CD4-positive, alpha-beta memory T cell (primary cell): ENCODE results near the gene EFNA3. TPM values are rescaled to one million over a fixed set of nuclear protein-coding genes. Genes with fewer than 3 reads are reported as not detected.

ENCODE experiments used
- CTCF ChIA-PET: fragments of 350-600 bp; sonication (Branson Sonifier 250); formaldehyde crosslinking; loops from one replicate; lab custom pipeline; 2021; ENCODE audit warnings: inconsistent platforms; ENCODE audit not compliant: partially characterized antibody; lab: Charles Lee
- POLR2A ChIA-PET: fragments of 350-600 bp; sonication (Branson Sonifier 250); formaldehyde crosslinking; loops from one replicate; lab custom pipeline; 2021; ENCODE audit not compliant: partially characterized antibody; lab: Charles Lee
- DNase-seq, 5 donors: peaks; one replicate each; pipeline versions ENCODE4 v3.0.0 to v3.0.0-alpha.2; 2020 to 2022; ENCODE audit warnings: mixed read lengths in 1 of 5
- H3K27ac ChIP-seq: one replicate; pipeline ENCODE4 v1.7.0; 2013; ENCODE audit warnings: low read depth, low read length
- H3K27me3 ChIP-seq: 2 replicates; pipeline ENCODE4 v1.7.0; 2013; ENCODE audit warnings: mild to moderate bottlenecking, low read length, moderate library complexity; ENCODE audit not compliant: insufficient read depth
- H3K36me3 ChIP-seq: 2 replicates; pipeline ENCODE4 v1.7.0; 2013; ENCODE audit warnings: mild to moderate bottlenecking, low read length, moderate library complexity; ENCODE audit not compliant: insufficient read depth
- H3K4me1 ChIP-seq: 2 replicates; pipeline ENCODE4 v1.7.0; 2013; ENCODE audit warnings: mild to moderate bottlenecking, low read length, moderate library complexity; ENCODE audit not compliant: insufficient read depth
- H3K4me3 ChIP-seq, 2 donors: one replicate each; pipeline ENCODE4 v1.7.0; 2013; ENCODE audit warnings: low read length in 2 of 2, mild to moderate bottlenecking in 1 of 2
- H3K9me3 ChIP-seq, 2 donors: one replicate each; pipeline ENCODE4 v1.7.0; 2013; ENCODE audit warnings: low read length in 2 of 2, control low read depth in 1 of 2; ENCODE audit not compliant: control insufficient read depth in 1 of 2
- H3K27ac Mint-ChIP-seq, 7 donors: one replicate each; pipeline ENCODE4 v1.8.0; 2020 to 2021; ENCODE audit warnings: mixed read lengths in 7 of 7, mild to moderate bottlenecking in 6 of 7, inconsistent platforms in 3 of 7, moderate library complexity in 3 of 7
- H3K27me3 Mint-ChIP-seq, 2 donors: one replicate each; pipeline ENCODE4 v1.8.0; 2020 to 2021; ENCODE audit warnings: mixed read lengths in 2 of 2
- H3K36me3 Mint-ChIP-seq, 2 donors: one replicate each; pipeline ENCODE4 v1.8.0; 2020 to 2021; ENCODE audit warnings: mixed read lengths in 2 of 2, inconsistent platforms in 1 of 2, mild to moderate bottlenecking in 1 of 2
- H3K4me1 Mint-ChIP-seq, 4 donors: one replicate each; pipeline ENCODE4 v1.8.0; 2020 to 2021; ENCODE audit warnings: mixed read lengths in 4 of 4, mild to moderate bottlenecking in 1 of 4
- H3K4me3 Mint-ChIP-seq, 8 donors: one replicate each; pipeline ENCODE4 v1.8.0; 2020 to 2021; ENCODE audit warnings: mixed read lengths in 8 of 8, mild to moderate bottlenecking in 7 of 8, moderate library complexity in 6 of 8, inconsistent platforms in 3 of 8
- H3K9me3 Mint-ChIP-seq, 8 donors: one replicate each; pipeline ENCODE4 v1.8.0; 2020 to 2021; ENCODE audit warnings: mixed read lengths in 8 of 8, mild to moderate bottlenecking in 5 of 8, inconsistent platforms in 3 of 8, moderate library complexity in 1 of 8
- intact Hi-C: fragments of 100-400 bp; cut with micrococcal nuclease; formaldehyde crosslinking; loops from one replicate; pipeline ENCODE4 v1.15.1; 2023
- polyA plus RNA-seq, 2 donors: library from polyadenylated mRNA; unstranded; fragments of 300-500 nt; fragmentation: Illumina TruSeq; gene quantifications; one replicate each; pipeline ENCODE4 v1.2.3, GENCODE V29; 2021
- total RNA-seq, 2 experiments: library from RNA; stranded (reverse); gene quantifications; one replicate each; pipeline ENCODE4 v1.2.3, GENCODE V29; 2021

EFNA3 gene
- total and polyA plus RNA-seq, 4 experiments from 2014 or later = 0.34 to 4.3 (median 1.7) TPM

DNA sequence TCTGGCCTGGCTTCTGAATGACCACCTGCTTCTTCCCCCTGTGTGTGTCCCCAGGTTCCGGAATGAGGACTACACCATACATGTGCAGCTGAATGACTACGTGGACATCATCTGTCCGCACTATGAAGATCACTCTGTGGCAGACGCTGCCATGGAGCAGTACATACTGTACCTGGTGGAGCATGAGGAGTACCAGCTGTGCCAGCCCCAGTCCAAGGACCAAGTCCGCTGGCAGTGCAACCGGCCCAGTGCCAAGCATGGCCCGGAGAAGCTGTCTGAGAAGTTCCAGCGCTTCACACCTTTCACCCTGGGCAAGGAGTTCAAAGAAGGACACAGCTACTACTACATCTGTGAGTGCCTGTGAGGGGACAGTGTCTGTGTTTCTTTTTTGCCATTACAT lies 52.6 kb downstream of the EFNA3 start:
- no peaks in the 10 kb centered on the region for H3K9me3 ChIP-seq
- peaks cover 39% of the 10 kb centered on the region for H3K4me1 ChIP-seq
- H3K36me3 ChIP-seq = no peaks in the 10 kb centered on the region
- ChIA-PET POLR2A (no interaction called here), CTCF (interaction anchor here (1.0 to 1.2 kb wide), 4 partner anchors 12 to 62 kb away, joined by 3 to 4 read pairs (median 4); partner anchors contain the start of gene KRTCAP2)
- Mint-ChIP-seq H3K9me3 (no peaks in the 10 kb centered on the region), H3K27me3 (peaks cover 8 to 15% of the 10 kb centered on the region in 2 donors), H3K4me3 (peak overlapping the region in 1 of 8 donors; percentile 36), H3K36me3 (peaks cover 0 to 10% of the 10 kb centered on the region in 2 donors), H3K27ac (peak overlapping the region in 2 of 7 donors; percentile 5 to 17), H3K4me1 (peaks cover 25 to 69% (median 40%) of the 10 kb centered on the region in 4 donors)
- no peak overlapping the region for H3K4me3 ChIP-seq
- intact Hi-C loops = no loop called here
- no peak overlapping the region for H3K27ac ChIP-seq
- H3K27me3 ChIP-seq = peaks cover 12% of the 10 kb centered on the region
- no peak for DNase-seq

DNA sequence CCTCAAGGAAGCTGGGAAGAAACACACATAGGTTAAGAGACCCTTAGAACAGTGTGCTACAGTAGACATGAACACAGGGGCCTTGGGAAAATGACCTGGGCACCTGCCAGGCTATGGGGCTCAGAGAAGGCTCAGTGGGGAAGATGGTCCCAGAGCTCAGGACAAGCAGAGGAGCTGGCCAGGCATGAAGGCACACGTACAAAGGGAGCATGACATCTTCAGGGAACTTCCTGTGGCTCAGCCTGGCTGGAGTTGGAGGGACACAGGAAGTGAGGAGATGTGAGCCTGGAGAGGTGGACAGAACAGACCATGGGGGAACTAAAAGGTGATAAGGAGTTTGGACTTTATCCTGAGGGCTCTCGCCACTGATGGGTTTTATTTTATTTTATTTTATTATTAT lies 53.2 kb downstream of the EFNA3 start:
- intact Hi-C loops = no loop called here
- peaks cover 26 to 71% (median 41%) of the 10 kb centered on the region in 4 donors for H3K4me1 Mint-ChIP-seq
- H3K27ac Mint-ChIP-seq = no peak overlapping the region

DNA sequence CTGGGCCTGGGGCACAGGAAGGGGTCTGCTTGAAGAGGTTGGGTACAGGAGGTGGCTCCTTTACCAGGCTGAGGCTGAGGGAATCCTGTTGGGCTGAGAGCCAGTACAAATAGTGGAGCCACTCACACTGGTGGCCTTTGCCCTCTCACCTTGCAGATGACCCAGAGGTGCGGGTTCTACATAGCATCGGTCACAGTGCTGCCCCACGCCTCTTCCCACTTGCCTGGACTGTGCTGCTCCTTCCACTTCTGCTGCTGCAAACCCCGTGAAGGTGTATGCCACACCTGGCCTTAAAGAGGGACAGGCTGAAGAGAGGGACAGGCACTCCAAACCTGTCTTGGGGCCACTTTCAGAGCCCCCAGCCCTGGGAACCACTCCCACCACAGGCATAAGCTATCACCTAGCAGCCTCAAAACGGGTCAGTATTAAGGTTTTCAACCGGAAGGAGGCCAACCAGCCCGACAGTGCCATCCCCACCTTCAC lies 55.2 kb downstream of the EFNA3 start:
- Histone ChIP-seq H3K4me3 (no peak overlapping the region), H3K4me1 (peaks cover 33% of the 10 kb centered on the region), H3K9me3 (no peaks in the 10 kb centered on the region), H3K27ac (no peak overlapping the region), H3K27me3 (peaks cover 8% of the 10 kb centered on the region), H3K36me3 (no peaks in the 10 kb centered on the region)
- Mint-ChIP-seq H3K36me3 (peaks cover 0 to 13% of the 10 kb centered on the region in 2 donors), H3K9me3 (no peaks in the 10 kb centered on the region), H3K4me1 (peaks cover 25 to 69% (median 43%) of the 10 kb centered on the region in 4 donors), H3K4me3 (peak overlapping the region in 3 of 8 donors; percentile 34 to 99 (median 98)), H3K27me3 (peaks cover 2% of the 10 kb centered on the region in 2 donors), H3K27ac (peak overlapping the region in 4 of 7 donors; percentile 6 to 100 (median 64))
- CTCF ChIA-PET = interaction anchor here (0.6 to 4.2 kb wide), 5 partner anchors 8 to 48 kb away, joined by 3 to 27 read pairs (median 6); partner anchors contain the start of gene KRTCAP2
- POLR2A ChIA-PET = interaction anchor here (1.0 to 4.0 kb wide), 5 partner anchors 8 to 110 kb away, joined by 3 to 35 read pairs (median 4); partner anchors contain the start of genes KRTCAP2 and TRIM46
- intact Hi-C loops = no loop called here
- no peak for DNase-seq

More for the DNA sequence above, 53.2 kb downstream of the EFNA3 start:
- no peak for DNase-seq
- Histone ChIP-seq H3K27me3 (peaks cover 12% of the 10 kb centered on the region), H3K4me1 (peaks cover 37% of the 10 kb centered on the region), H3K4me3 (no peak overlapping the region), H3K9me3 (no peaks in the 10 kb centered on the region), H3K36me3 (no peaks in the 10 kb centered on the region), H3K27ac (no peak overlapping the region)
- ChIA-PET POLR2A (no interaction called here), CTCF (interaction anchor here (1.0 to 1.1 kb wide), 2 partner anchors 11 to 41 kb away, joined by 3 to 4 read pairs; partner anchors contain the start of gene KRTCAP2)
- Mint-ChIP-seq H3K36me3 (peaks cover 0 to 10% of the 10 kb centered on the region in 2 donors), H3K27me3 (peaks cover 7 to 13% of the 10 kb centered on the region in 2 donors), H3K9me3 (no peaks in the 10 kb centered on the region), H3K4me3 (peak overlapping the region in 3 of 8 donors; percentile 9 to 64 (median 27))

DNA sequence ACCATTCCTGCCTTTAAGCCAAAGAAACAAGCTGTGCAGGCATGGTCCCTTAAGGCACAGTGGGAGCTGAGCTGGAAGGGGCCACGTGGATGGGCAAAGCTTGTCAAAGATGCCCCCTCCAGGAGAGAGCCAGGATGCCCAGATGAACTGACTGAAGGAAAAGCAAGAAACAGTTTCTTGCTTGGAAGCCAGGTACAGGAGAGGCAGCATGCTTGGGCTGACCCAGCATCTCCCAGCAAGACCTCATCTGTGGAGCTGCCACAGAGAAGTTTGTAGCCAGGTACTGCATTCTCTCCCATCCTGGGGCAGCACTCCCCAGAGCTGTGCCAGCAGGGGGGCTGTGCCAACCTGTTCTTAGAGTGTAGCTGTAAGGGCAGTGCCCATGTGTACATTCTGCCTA lies 55.7 kb downstream of the EFNA3 start:
- Mint-ChIP-seq H3K4me1 (peaks cover 21 to 67% (median 42%) of the 10 kb centered on the region in 4 donors), H3K9me3 (no peaks in the 10 kb centered on the region), H3K4me3 (peak overlapping the region; percentile 94 to 99 (median 98)), H3K27me3 (peaks cover 0 to 2% of the 10 kb centered on the region in 2 donors), H3K27ac (peak overlapping the region; percentile 97 to 100 (median 99)), H3K36me3 (peaks cover 0 to 13% of the 10 kb centered on the region in 2 donors)
- Histone ChIP-seq H3K9me3 (no peaks in the 10 kb centered on the region), H3K4me1 (peaks cover 29% of the 10 kb centered on the region), H3K4me3 (no peak overlapping the region), H3K36me3 (no peaks in the 10 kb centered on the region), H3K27me3 (peaks cover 3% of the 10 kb centered on the region), H3K27ac (no peak overlapping the region)
- no peak for DNase-seq
- CTCF ChIA-PET = interaction anchor here (0.6 to 4.2 kb wide), 5 partner anchors 9 to 49 kb away, joined by 3 to 27 read pairs (median 6); partner anchors contain the start of gene KRTCAP2
- intact Hi-C loops = no loop called here
- POLR2A ChIA-PET = interaction anchor here (0.5 to 4.0 kb wide), 8 partner anchors 8 to 1351 kb away, joined by 3 to 35 read pairs (median 4); partner anchors contain the start of genes ADAM15, KRTCAP2, MTX1 and TRIM46

DNA sequence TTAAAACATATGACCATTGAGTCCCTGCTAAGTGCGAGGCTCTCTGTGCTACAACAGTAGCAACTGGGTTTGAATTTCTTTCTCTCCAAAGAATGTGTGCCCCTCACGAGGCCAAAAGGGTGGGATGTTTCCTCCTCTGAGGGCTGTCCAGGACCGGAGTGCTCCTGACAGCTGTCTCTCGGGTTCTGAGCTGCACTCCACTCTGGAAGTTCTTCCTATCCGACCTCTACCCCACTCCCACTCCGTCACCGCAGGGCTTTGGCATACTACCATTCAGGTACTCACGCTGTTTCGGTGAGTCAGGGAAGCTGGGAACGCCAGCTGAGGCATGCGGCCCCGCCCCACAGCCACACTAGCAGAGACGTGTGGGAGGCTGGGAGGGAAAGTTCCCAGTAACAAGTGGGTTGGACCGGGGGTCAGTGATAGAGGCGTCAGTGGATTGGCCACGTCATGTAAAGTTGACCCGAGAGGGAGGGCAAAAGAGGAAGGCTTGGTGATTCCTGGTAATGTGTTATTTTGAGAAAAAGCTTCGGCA lies 56.3 kb downstream of the EFNA3 start:
- Histone ChIP-seq H3K9me3 (no peaks in the 10 kb centered on the region), H3K27me3 (no peaks in the 10 kb centered on the region), H3K36me3 (no peaks in the 10 kb centered on the region), H3K4me3 (peak overlapping the region; percentile 62 to 93), H3K4me1 (peaks cover 31% of the 10 kb centered on the region), H3K27ac (peak overlapping the region; percentile 97)
- H3K4me1 Mint-ChIP-seq = peaks cover 21 to 66% (median 43%) of the 10 kb centered on the region in 4 donors
- peaks cover 0 to 13% of the 10 kb centered on the region in 2 donors for H3K36me3 Mint-ChIP-seq
- intact Hi-C loops = loop anchor here (1.0 to 5.0 kb wide), 2 partner anchors 38 to 48 kb away; partner anchors contain the start of genes KRTCAP2 and TRIM46
- H3K27me3 Mint-ChIP-seq = no peaks in the 10 kb centered on the region
- ChIA-PET POLR2A (interaction anchor here (0.5 to 4.0 kb wide), 11 partner anchors 9 to 1352 kb away, joined by 3 to 35 read pairs (median 4); partner anchors contain the start of genes ADAM15, KRTCAP2, MTX1 and TRIM46), CTCF (interaction anchor here (0.6 to 4.2 kb wide), 6 partner anchors 9 to 50 kb away, joined by 3 to 27 read pairs (median 6); partner anchors contain the start of gene KRTCAP2)
- peak overlapping the region; percentile 94 to 99 (median 98) for H3K4me3 Mint-ChIP-seq
- peak in 1 of 5 donors; percentile 71 for DNase-seq
- H3K9me3 Mint-ChIP-seq = no peaks in the 10 kb centered on the region
- peak overlapping the region; percentile 97 to 100 (median 99) for H3K27ac Mint-ChIP-seq

DNA sequence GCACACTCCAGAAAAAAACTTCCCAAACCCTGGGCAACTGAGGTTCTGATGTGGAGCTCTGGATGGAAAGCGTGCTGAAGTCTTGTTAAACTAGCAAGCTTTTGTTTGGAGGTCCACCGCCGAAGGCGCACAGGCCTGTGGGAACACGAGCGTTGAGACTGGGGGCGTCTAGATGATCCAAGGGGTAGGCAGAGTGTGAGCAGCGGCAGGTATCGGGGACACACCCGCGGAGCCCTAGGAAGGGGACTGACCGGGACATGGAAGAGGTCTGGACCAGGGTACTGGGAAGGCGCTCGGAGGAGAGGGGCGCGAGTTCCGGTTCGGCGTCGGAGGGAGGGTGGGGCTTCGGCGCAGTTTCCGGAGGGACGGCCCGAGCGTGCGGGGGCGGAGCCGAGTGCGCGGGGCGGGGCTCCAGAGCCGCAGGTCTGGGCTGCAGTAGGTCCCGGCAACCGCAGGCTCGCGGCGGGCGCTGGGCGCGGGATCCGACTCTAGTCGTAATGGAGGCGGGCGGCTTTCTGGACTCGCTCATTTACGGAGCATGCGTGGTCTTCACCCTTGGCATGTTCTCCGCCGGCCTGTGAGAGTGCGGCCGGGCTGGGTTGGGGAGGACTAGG lies 56.9 kb downstream of the EFNA3 start, which contains the start of gene SLC50A1:
Gene SLC50A1, plus strand, starts transcription at position 438 of the 614 bp plus-strand sequence. Its CDS starts 60 bp downstream, at position 498.
- intact Hi-C loops = loop anchor here (1.0 to 5.0 kb wide), 2 partner anchors 38 to 48 kb away; partner anchors contain the start of genes KRTCAP2 and TRIM46
- POLR2A ChIA-PET = interaction anchor here (0.6 to 4.0 kb wide), 11 partner anchors 12 to 122 kb away, joined by 3 to 35 read pairs (median 5); partner anchors contain the start of genes ADAM15, KRTCAP2, MTX1 and TRIM46
- peak within 1 kb of the TSS; percentile 94 to 99 (median 98) for H3K4me3 Mint-ChIP-seq
- no peaks in the 10 kb centered on the region for H3K27me3 Mint-ChIP-seq
- H3K9me3 ChIP-seq = no peaks in the 10 kb centered on the region
- H3K36me3 ChIP-seq = no peaks in the 10 kb centered on the region
- peaks cover 35% of the 10 kb centered on the region for H3K4me1 ChIP-seq
- H3K27ac ChIP-seq = peak within 1 kb of the TSS; percentile 97
- H3K36me3 Mint-ChIP-seq = peaks cover 0 to 15% of the 10 kb centered on the region in 2 donors
- H3K27me3 ChIP-seq = no peaks in the 10 kb centered on the region
- peak; percentile 90 to 94 (median 91) for DNase-seq
- H3K27ac Mint-ChIP-seq = peak within 1 kb of the TSS; percentile 97 to 100 (median 99)
- H3K4me1 Mint-ChIP-seq = peaks cover 23 to 71% (median 46%) of the 10 kb centered on the region in 4 donors
- CTCF ChIA-PET = interaction anchor here (1.0 to 4.2 kb wide), 5 partner anchors 32 to 50 kb away, joined by 3 to 27 read pairs (median 9); partner anchors contain the start of gene KRTCAP2
- H3K4me3 ChIP-seq = peak within 1 kb of the TSS; percentile 78 to 93
- H3K9me3 Mint-ChIP-seq = no peaks in the 10 kb centered on the region
